Measurements from ENCODE around the gene KLF11. TPM values are rescaled to one million over a fixed set of nuclear protein-coding genes. Genes with fewer than 3 reads are reported as not detected.

KLF11 gene
- total and polyA plus RNA-seq, 2 of the 8 experiments (the other 6 are each of a cell fraction or from before 2014, with no cell fraction given) = 6.4 to 10.1 TPM

GRCh38 chr2:10042301-10043161 is 819 bp upstream of the KLF11 start (continued):
- no peak for TF ChIP-seq CHD7 (IDR thresholded peaks at IDR 0.05; ENCODE audit: insufficient replicate concordance, low read length)
- no peak for TF ChIP-seq POU5F1 (IDR thresholded peaks at IDR 0.05; ENCODE audit: low read depth, low read length)
- no peak for TF ChIP-seq ATF2 (IDR thresholded peaks at IDR 0.05; ENCODE audit: low read length)
- TF ChIP-seq CHD1 (IDR thresholded peaks at IDR 0.05; ENCODE audit: low read depth, low read length) = no peak
- peak; percentile 80 for TF ChIP-seq KDM4A (IDR thresholded peaks at IDR 0.05; ENCODE audit: low read depth, low read length, severe bottlenecking)
- TF ChIP-seq NANOG (IDR thresholded peaks at IDR 0.05; ENCODE audit: insufficient read depth, low read depth, low read length, poor library complexity, severe bottlenecking) = no peak
- TF ChIP-seq NRF1 (IDR thresholded peaks at IDR 0.05; ENCODE audit: low read depth, low read length) = no peak
- peak; percentile 31 for TF ChIP-seq TAF7 (optimal IDR thresholded peaks at IDR 0.05; ENCODE audit: borderline replicate concordance, low read depth, low read length)
